GM23338 (cell line): ENCODE data around the gene CPNE7.

ENCODE experiments used
- TF ChIP-seq, protein P1 (sequence below), 2 experiments: fragments of 200-600 bp in 1 of 2; sonication (generic) in 1 of 2; conservative IDR thresholded peaks; 2 replicates each; pipeline versions ENCODE4 v1.5.1 to v1.6.1; 2016 to 2017; ENCODE audit warnings: antibody characterized with exemption in 2 of 2, low read depth in 2 of 2, mild to moderate bottlenecking in 2 of 2, moderate library complexity in 1 of 2
- TF ChIP-seq, protein P2 (sequence below): IDR thresholded peaks from 2 replicates; pipeline ENCODE4 v1.6.1; 2016; ENCODE audit warnings: antibody characterized with exemption

DNA sequence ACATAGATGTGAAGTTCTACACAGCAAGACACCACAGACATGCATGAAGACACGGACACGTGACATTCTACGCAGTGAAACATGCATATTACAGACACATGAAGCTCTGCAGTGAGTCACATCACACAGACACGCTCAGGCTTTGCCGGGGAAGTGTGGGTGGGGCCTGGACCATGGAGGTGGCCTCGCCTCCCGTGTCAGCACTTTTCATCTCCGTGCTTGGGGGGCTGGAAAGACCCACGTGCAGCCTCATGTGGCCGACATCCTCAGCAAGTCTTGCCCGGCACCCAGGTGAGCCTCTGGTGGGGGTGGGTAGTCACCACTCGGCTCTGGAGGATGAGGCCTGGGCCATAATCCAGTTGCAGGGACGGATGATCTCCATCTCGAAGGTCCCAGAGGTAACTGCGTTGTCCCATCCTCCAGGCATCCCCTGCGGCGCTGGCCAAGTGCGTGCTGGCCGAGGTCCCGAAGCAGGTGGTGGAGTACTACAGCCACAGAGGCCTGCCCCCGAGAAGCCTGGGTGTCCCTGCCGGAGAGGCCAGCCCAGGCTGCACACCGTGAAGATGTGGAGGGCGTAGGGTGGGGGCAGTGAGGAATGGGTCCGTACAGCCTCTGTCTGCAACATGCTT is 20.6 kb downstream of the CPNE7 start:
- TF ChIP-seq, protein P1, sequence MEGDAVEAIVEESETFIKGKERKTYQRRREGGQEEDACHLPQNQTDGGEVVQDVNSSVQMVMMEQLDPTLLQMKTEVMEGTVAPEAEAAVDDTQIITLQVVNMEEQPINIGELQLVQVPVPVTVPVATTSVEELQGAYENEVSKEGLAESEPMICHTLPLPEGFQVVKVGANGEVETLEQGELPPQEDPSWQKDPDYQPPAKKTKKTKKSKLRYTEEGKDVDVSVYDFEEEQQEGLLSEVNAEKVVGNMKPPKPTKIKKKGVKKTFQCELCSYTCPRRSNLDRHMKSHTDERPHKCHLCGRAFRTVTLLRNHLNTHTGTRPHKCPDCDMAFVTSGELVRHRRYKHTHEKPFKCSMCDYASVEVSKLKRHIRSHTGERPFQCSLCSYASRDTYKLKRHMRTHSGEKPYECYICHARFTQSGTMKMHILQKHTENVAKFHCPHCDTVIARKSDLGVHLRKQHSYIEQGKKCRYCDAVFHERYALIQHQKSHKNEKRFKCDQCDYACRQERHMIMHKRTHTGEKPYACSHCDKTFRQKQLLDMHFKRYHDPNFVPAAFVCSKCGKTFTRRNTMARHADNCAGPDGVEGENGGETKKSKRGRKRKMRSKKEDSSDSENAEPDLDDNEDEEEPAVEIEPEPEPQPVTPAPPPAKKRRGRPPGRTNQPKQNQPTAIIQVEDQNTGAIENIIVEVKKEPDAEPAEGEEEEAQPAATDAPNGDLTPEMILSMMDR (conservative IDR thresholded peaks at IDR 0.05; ENCODE audit: low read depth in 2 of 2): no peak
- TF ChIP-seq, protein P2, sequence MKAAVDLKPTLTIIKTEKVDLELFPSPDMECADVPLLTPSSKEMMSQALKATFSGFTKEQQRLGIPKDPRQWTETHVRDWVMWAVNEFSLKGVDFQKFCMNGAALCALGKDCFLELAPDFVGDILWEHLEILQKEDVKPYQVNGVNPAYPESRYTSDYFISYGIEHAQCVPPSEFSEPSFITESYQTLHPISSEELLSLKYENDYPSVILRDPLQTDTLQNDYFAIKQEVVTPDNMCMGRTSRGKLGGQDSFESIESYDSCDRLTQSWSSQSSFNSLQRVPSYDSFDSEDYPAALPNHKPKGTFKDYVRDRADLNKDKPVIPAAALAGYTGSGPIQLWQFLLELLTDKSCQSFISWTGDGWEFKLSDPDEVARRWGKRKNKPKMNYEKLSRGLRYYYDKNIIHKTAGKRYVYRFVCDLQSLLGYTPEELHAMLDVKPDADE: no peak
